Keratinocyte (primary cell): Measurements from ENCODE around the gene PLCXD1.
"Not testable (repeated sequence)": the region's sequence is repeated elsewhere in the genome, so short reads cannot be mapped to it uniquely, and the experiment has no call there.

ENCODE experiments used
- EZH2 ChIP-seq: IDR thresholded peaks from one replicate; pipeline ENCODE4 v1.6.1; 2012; ENCODE audit warnings: inconsistent platforms, mild to moderate bottlenecking, low read length, moderate library complexity
- TF ChIP-seq, protein P1 (sequence below), 3 experiments: IDR thresholded peaks in 1 of 3; conservative IDR thresholded peaks in 1 of 3; optimal IDR thresholded peaks in 1 of 3; 2 replicates in 2 of 3; 3 replicates in 1 of 3; pipeline versions ENCODE3 to v1.5.1; 2011; ENCODE audit warnings: low read length in 3 of 3, mild to moderate bottlenecking in 3 of 3, moderate library complexity in 2 of 3, control low read depth in 1 of 3, inconsistent platforms in 1 of 3; ENCODE audit not compliant: insufficient read depth in 2 of 3; ENCODE audit errors: extremely low read depth in 1 of 3

GRCh38 chrX:251396-252243 lies 29.6 kb upstream of the PLCXD1 start:
- TF ChIP-seq, protein P1, sequence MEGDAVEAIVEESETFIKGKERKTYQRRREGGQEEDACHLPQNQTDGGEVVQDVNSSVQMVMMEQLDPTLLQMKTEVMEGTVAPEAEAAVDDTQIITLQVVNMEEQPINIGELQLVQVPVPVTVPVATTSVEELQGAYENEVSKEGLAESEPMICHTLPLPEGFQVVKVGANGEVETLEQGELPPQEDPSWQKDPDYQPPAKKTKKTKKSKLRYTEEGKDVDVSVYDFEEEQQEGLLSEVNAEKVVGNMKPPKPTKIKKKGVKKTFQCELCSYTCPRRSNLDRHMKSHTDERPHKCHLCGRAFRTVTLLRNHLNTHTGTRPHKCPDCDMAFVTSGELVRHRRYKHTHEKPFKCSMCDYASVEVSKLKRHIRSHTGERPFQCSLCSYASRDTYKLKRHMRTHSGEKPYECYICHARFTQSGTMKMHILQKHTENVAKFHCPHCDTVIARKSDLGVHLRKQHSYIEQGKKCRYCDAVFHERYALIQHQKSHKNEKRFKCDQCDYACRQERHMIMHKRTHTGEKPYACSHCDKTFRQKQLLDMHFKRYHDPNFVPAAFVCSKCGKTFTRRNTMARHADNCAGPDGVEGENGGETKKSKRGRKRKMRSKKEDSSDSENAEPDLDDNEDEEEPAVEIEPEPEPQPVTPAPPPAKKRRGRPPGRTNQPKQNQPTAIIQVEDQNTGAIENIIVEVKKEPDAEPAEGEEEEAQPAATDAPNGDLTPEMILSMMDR (optimal IDR thresholded peaks at IDR 0.05 in 1 of 3, IDR thresholded peaks at IDR 0.05 in 1 of 3, conservative IDR thresholded peaks at IDR 0.05 in 1 of 3; ENCODE audit: extremely low read depth in 1 of 3, insufficient read depth in 2 of 3, low read length in 3 of 3): not testable (repeated sequence)
- not testable (repeated sequence) for TF ChIP-seq EZH2
